ENCODE data around the gene MYOD1.

The MYOD1 gene

DNA sequence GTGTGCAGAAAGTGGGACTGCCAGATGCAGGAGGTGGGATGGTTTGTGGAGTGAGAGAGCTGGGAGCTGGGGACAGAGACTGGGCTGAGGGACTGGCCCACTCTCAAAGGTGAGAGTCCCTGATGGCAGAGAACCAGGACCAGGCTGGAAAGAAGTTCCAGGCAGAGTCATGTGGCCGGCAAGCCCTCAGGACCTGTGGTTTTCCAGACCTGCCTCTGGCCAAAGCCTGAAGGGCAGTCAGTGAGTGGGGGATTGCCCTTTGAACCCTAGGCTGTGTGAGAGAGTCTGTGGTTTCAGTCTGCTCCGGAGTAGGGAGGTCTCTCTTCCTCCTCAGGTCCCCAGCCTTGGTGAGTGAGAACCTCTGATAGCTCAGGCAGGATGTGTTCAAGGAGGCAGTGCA is 32.2 kb downstream of the MYOD1 start:
- DNase-seq, result no peak

DNA sequence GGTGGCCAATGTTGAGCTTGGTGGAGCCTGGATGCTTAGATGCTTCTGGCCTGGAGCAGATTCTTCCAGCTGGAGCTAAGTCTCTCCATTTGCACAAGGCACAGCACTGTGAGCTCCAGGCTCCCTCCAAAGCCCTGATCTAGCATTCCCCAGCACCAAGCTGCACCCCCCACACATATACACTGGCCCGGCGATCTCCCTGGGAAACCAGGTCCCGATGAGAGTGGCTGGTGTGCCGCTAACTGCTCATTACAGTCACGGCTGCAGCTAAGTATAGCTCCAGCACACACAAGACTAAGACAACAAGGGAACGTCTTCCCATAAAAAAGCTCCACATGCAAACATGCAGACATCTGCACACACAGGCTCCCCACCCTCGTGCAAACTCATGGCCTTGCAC is 32.8 kb downstream of the MYOD1 start:
- no peak for DNase-seq

DNA sequence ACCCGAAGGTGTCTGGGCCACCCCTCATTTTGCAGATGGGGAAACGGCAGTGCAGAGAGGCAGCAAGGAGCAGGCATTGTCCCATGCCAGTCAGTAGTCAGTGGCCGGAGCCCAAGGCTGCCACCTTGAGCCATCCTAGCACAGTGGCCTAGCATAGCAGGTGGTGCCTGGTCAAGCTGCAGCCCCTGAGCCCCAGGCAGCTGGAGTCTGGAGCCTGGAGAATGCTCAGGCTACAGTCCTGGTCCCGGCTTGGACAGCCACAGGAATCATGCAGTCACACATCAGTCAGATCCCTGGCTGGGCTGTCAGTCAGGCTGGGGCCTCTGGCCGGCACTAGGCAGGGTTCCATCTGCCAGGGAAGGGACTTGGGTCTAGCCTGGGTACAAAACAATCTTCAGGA is 33.8 kb downstream of the MYOD1 start:
- DNase-seq, result no peak

GRCh38 chr11:17753641-17754040 is 34.3 kb downstream of the MYOD1 start:
- no peak for DNase-seq

DNA sequence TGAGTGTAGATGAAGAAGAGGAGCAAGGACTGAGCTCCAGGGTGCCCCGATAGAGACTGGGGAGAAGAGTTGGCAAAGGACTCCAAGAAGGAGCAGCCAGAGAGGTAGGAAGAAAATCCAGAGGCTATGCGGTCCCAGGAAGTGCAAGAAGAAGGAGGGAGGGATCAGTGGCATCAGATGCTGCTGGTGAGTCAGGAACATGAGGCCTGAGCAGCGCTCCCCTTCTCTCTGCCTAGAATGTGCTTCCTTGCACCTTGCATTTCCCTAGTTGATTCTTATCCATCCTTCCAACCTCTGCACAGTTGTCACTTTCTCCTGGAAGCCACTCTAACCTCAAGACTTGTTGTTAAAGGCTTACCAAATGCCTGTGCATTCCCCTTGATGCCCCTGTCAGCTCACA is 36.5 kb downstream of the MYOD1 start:
- no peak for DNase-seq

DNA sequence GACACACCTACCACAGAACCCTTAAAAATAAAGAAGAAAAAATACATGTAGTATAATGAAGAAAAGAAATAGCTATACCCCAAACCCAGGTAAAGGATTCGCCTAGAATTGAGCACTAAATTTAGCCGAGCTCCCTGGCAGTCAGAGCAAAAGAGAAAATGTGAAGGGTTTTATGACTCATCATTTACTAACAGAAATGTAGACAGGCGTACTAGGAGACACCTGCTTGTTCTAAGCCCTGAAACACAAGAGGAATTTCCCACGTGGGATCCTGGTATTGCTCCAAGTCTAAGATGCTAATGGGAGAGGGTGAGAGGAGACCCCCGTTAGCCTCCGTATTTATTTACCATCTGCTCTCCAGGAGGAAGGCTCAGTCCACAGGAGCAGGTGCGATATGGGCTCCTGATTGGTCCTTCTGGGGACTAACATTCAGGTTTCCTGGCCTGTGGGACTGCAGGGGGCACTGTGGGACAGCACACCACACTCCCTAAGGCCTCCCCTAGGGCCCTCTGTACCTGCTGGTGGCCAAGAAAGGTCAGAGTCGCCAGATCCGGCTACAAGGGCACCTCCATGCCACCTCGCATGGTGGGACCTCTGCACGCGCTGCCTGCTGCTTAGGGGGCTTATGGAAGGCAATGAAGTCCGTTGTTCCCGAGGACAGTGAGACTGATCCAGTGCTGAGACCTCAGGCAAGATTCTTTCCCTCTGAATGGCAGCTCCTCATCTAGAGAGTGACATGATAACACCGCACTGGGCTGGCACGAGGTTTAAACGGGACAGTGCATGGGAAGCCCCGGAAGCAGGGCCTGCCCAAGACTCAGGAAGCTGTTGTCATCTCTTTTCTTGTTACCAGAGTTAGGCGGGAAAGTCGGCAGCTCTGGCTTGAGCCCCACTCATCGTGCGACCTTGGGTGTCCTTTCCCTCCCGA is 41.0 kb downstream of the MYOD1 start:
- peak in 1 of 5 donors; percentile 19 for DNase-seq

DNA sequence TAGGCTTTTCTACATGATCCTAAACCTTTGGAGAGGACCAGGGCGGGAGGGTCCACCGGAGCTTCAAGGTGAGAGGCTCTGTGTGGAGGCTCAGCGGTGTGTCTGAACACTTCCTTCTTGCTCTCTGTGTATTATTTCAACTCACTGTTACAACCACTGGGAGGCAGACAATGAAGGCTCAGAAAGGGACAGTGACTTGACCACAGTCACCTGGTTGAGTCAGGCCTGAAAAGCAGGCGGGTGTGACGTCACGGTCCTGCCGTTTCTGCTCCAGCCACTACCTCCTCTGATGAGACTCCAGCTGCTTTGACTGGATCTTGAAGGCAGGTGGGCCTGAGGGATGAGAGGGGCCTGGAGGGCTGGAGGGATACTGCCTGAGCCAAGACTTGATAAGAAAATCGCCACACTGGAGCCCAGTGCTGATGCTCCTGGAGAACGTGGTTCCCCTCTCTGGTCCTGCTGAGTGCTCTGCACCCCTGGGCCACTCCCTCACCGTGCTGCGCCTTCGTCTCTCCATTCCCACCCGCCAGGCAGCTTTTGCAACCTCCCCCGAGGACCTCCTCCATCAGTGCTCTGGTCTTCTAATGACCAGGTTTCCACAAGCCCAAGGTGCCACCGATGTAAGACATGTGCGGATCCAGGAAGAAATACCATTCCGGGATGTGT is 43.1 kb downstream of the MYOD1 start:
- no peak for DNase-seq

DNA sequence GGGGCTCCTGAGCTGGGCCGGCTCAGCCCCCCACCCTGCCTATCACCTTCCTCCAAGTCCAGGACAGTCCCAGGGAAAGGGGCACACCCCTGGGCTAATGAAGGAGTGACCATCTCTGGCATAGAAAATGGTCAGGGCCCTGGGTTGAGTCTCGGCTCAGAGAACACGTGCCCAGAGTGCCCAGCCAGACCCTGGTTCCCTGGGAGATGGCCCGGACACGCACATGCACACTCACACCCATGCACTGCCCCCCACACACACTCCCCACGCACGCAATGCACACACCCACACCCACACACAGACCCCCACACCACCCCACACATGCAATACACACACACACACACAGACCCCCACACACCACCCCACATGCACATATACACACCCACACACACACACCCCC is 43.9 kb downstream of the MYOD1 start:
- no peak for DNase-seq

GRCh38 chr11:17763703-17764102 is 44.3 kb downstream of the MYOD1 start:
- DNase-seq, result no peak

- DNase-seq, result no peak
Measured at GRCh38 chr11:17764446-17765218, 45.3 kb downstream of the MYOD1 start.

- no peak for DNase-seq
Measured at GRCh38 chr11:17765356-17766072, 46.1 kb downstream of the MYOD1 start.

GRCh38 chr11:17766073-17766359 is 46.6 kb downstream of the MYOD1 start:
- no peak for DNase-seq

- DNase-seq, result no peak
Measured at GRCh38 chr11:17766590-17766989, 47.2 kb downstream of the MYOD1 start.

DNA sequence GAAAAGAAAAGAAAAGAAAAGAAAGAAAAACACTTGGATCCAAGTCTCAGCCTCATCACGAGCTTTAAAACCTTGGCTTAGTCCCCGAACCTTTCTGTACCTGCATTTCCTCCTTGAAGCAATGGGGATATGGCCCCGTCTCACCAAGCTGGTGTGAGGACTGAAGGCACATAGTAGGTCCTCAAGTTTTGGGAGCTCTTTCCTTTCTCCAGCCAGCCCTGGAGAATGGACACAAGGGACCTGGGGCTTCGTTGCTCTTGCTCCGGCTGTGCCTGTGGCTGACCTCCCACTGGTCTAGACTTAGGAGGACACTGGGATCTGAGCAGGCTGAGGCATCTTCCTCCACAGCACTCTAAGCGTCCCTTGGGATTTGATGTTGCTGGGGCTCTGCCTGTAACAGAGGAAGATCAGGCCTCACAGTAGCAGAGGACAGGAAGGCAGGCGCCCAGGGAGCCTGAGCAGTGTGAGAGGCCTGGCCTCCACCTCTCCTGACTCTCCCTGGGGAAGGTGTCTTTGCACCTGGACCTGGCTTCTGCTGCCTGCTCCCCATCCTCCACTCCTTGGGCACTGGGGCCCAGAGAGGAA is 48.0 kb downstream of the MYOD1 start:
- DNase-seq, result no peak

DNA sequence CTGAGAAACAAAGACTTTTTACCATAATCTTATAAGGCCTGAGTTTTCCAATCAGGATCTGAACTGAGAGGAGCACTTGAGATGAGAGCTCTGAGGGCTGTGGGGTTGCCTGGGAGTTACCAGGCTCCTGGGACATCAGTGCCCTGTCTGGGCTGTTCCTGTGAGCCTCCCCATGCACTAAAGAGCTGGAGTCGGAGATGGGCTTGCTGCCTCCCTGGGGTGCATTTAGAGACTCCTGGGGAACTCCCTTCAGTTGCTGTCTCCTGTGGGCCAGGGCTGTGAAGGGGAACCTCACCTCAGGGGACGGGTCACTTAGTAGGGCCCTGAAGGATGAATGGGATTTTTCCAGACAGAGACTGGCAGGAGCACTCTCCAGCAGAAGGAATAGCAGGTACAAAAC is 48.5 kb downstream of the MYOD1 start:
- DNase-seq, result no peak

- DNase-seq, result no peak
Measured at GRCh38 chr11:17768547-17768946, 49.2 kb downstream of the MYOD1 start.

DNA sequence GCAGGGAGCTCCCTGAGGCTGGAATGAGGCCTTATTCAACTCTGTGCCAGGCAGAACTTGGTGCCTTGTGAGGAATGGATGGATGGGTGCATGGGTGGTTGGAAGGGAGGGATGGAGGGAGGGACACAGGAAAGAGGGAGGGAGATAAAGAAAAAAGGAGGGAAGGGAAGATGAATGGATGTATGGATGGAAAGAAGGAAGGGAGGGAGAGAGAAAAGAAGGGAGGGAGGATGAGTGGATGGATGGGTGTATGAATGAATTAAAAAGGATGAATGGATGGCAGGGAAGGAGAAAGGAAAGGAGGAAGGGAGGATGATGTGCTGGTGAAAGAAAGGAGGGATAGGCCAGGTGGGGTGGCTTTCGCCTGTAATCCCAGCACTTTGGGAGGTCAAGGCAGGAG is 49.8 kb downstream of the MYOD1 start:
- no peak for DNase-seq

DNA sequence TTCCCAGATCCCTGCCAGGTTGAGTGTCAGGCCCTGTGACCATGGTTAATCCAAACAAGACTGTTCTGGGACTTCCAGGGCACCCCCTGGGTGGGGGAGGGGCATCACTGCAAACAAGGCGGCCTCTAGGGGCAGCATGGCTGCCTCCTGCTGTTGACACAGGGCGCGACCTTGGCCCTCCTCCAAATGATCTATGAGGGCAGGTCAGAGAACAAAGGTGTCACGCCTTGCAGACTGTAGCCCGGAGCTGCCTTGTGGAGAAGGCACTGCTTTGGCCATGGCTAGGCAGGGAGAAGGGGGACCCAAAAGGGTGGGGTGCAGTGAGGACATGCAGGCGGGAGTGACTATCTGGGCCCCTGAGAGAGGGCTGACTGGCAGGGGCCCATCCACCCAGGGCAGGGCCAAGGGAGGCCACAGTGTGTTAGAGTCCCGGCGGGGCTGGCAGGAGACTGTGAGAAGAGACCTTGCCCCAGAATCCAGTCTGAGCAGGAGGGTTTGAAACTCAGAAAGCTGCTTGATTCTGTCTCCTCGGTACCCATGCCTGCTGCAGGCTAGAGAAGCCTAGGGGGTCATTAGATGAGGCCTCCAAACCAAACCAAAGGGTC is 50.8 kb downstream of the MYOD1 start:
- no peak for DNase-seq

DNA sequence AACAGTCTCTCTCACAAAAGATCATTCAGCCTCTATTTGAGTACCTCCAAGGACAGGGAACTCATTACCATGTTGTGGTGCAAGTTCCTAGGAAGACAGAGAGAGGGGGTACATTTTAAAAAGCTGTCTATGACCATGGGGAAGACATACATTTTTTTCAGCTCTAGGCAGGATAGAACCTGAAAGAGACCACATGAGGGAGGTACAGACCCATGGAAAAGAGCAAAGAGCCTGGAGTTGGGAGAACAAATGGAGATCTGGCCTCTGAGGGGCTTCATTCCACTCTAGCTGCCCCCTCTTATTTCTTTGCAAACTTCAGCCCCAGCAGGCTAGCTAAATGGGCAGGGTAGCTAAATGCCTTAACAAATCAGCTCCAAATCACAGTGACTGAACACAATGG is 51.5 kb downstream of the MYOD1 start:
- no peak for DNase-seq

GRCh38 chr11:17771415-17771814 is 52.0 kb downstream of the MYOD1 start:
- no peak for DNase-seq
